ENCODE measurements around the gene GPR160.

DNA sequence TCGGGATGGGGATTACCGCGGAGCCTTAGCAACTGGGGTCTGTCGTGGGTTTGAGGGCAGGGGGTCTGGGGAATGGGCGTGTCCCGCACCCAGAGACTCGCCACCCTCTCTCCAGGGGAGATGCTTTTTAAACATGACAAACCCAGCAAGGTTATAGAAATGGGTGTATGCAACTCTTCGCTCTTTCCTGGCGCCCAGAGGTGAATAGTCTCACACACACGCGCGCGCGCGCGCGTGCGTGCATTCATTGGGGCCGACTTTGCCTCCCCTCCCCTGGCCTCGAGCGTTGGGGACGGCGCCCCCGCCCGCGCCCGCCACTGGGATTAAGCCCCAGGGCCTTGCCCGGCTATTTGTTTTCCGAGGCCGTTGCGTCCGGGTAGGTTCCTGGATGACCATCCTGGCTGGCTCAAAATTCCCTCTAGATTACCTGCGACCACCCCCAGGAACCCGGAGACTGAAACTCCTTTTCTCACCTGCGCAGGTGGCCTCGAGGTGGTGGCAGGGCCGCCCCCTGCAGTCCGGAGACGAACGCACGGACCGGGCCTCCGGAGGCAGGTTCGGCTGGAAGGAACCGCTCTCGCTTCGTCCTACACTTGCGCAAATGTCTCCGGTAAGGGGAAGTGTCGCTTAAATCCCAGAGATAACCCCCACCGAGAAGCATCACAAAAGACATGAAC, 777 bp downstream of the GPR160 start:
- TF ChIP-seq CTCF (IDR thresholded peaks at IDR 0.05; ENCODE audit: insufficient read depth, low read depth, low read length) (no peak), EZH2 (IDR thresholded peaks at IDR 0.05; ENCODE audit: insufficient read depth, low read length) (peak; percentile 59)

Data from astrocyte (in vitro differentiated cells and primary cell).